HG02588 (cell line): ENCODE measurements around the gene KRT14.

Source experiments
- ATAC-seq: cut with Tn5 transposase; IDR thresholded peaks from one replicate; pipeline ENCODE4 v1.9.1; 2021; ENCODE audit warnings: mild to moderate bottlenecking, moderate library complexity; ENCODE audit not compliant: unreplicated experiment

The KRT14 gene

DNA sequence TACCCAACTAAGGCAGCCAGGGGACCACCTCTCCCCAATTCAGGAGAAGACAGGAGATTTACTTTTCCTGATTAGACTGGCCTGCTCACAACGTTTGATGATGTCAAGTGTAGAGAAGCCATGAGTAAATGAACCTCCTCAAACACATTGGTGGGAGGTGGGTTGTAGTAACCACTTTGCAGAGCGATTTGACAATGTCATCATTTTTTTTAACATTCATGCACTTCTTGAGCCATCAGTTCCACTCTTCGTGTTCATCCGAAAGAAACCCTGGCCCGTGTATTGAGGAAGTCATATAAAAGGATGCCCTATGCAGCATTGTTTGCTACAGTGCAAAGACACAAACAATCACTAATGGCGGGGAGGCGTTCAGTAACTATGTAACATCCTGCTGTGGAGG, 53.1 kb downstream of the KRT14 start:
- ATAC-seq = no peak

- no peak for ATAC-seq
These were observed 53.6 kb downstream of the KRT14 start for GRCh38 chr17:41532947-41533570.
